Cardiac muscle cell (in vitro differentiated cells and primary cell): ENCODE measurements around the gene ABCA4. TPM values are rescaled to one million over a fixed set of nuclear protein-coding genes. Genes with fewer than 3 reads are reported as not detected.

Source experiments
- DNase-seq, 2 donors: peaks; one replicate each; pipeline versions ENCODE4 v3.0.0 to v3.0.0-alpha.2; 2010 to 2017; ENCODE audit warnings: low read depth in 1 of 2, low spot score in 1 of 2
- H3K27ac ChIP-seq: fragments of 200-600 bp; sonication (generic); 2 replicates; pipeline ENCODE4 v1.5.1; 2016
- H3K27me3 ChIP-seq: fragments of 200-600 bp; sonication (generic); 2 replicates; pipeline ENCODE4 v1.6.0; 2016; ENCODE audit warnings: control low read depth
- H3K36me3 ChIP-seq: fragments of 200-600 bp; sonication (generic); 2 replicates; pipeline ENCODE4 v1.5.1; 2016; ENCODE audit warnings: control low read depth
- H3K4me1 ChIP-seq: fragments of 200-600 bp; sonication (generic); 2 replicates; pipeline ENCODE4 v1.8.1; 2017; ENCODE audit warnings: low read depth, mild to moderate bottlenecking, mixed run types
- H3K4me3 ChIP-seq: fragments of 200-600 bp; sonication (generic); 2 replicates; pipeline ENCODE4 v1.5.1; 2016; ENCODE audit warnings: mild to moderate bottlenecking
- H3K9me3 ChIP-seq: fragments of 200-600 bp; sonication (generic); 2 replicates; pipeline ENCODE4 v1.5.1; 2017; ENCODE audit warnings: low read depth, mild to moderate bottlenecking, control low read depth
- CTCF ChIP-seq: IDR thresholded peaks from 2 replicates; pipeline ENCODE4 v1.5.1; 2012; ENCODE audit warnings: low read depth, mild to moderate bottlenecking, low read length
- polyA plus RNA-seq: library from polyadenylated mRNA; unstranded; fragments of >200 nt; fragmentation: Nextera tagmentation; extraction: Ambion mirVana; gene quantifications from 2 replicates; pipeline ENCODE4 v1.2.1, GENCODE V29; 2016
- total RNA-seq: library from RNA; depleted of rRNA; stranded (reverse); fragments of >200 nt; gene quantifications from 2 replicates; pipeline ENCODE4 v1.2.3, GENCODE V29; 2016

ABCA4 gene
- total and polyA plus RNA-seq, 2 experiments from 2014 or later: 0.15 TPM; not detected in 1

DNA sequence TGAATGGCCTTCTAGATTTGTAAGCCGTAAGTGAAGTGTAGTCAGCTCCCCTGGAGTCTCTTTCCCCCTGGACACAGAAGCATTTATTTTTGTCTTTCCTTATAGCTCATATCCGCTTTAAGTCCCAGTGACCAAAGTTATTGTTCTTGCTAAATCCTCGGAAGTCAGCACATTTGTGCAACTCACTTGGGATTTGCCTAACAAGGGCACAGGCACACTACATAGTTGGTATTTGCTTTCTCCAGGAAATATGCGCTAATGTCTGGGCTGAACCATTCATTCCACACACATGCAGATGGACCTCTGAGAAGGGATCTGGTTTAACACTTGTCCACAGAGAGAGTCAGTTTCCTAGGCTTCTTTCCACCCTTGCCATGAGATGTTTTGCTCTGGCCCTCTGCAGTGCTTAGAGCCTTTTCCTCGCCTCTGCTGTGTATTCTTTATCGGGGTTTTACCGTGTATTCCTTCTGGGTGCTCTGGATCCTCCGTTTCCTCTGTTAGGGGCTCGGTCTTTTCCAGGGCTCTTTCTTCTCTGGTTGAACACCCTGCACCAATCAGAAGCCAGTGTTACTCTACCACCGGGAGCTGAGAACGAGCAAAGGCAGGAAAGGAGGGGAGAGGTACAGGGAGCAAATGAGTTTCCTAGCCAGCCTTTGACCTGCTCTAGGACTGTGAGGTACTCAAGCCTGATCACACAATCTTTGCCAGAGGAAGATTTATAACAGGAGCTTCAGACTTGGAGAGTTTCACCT is 72.4 kb downstream of the ABCA4 start:
- H3K27me3 ChIP-seq: no peaks in the 10 kb centered on the region
- H3K4me3 ChIP-seq: no peak overlapping the region
- no peaks in the 10 kb centered on the region for H3K36me3 ChIP-seq
- no peaks in the 10 kb centered on the region for H3K4me1 ChIP-seq
- no peaks in the 10 kb centered on the region for H3K9me3 ChIP-seq
- H3K27ac ChIP-seq: no peak overlapping the region
- no peak for TF ChIP-seq CTCF
- peak in 1 of 2 donors; percentile 79 for DNase-seq

DNA sequence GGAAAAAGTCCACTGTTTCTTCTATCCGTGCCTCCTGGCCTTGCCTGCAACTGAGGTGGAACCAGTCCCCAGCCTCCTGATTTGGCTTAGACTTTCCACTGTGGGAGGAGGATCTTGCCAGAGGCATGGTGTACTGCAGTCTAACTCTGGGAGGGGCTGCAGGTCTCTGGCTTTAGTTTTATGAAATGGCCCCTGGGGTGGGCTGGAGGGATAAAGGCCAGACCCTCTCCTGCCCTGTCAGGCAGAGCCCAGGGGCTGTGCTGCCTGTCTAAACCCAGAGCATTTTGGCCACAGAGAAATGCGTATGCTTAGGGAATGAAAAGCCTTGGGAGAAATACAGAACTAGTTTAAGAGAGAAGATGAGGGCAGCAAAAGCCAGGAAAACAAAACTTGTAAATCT is 73.0 kb downstream of the ABCA4 start:
- no peak overlapping the region for H3K27ac ChIP-seq

DNA sequence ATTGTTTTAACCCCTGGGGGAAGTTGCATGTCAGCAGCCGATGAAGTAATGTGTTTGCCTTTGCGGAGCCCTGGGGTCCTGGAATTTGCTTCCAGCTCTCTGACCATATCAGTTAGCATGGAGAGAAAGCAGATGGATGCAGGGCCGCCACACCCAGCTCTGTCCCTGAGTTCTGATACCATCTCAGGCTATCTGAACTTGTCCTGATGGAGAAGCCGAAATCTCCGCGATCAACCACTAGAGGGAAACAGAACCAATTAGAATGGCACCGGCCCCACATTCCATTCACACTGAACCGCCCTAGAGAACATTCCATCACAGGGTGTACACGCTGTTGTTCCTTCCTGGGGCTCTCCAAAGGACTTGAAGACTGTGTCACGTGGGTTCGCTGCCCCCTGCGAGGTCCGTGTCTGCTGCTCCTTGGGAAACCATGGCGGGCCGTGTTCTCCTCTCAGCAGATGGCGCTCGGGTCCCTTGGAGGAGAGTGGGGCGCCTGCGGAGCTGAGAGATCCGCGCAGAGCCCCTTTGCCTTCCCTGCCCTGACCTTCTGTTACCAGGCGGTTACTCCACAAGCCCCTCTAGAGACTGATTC is 75.4 kb downstream of the ABCA4 start:
- no peaks in the 10 kb centered on the region for H3K27me3 ChIP-seq
- peak; percentile 75 to 98 for DNase-seq
- no peak overlapping the region for H3K27ac ChIP-seq
- no peaks in the 10 kb centered on the region for H3K36me3 ChIP-seq
- H3K9me3 ChIP-seq: no peaks in the 10 kb centered on the region
- TF ChIP-seq CTCF: peak; percentile 82
- no peak overlapping the region for H3K4me3 ChIP-seq
- H3K4me1 ChIP-seq: no peaks in the 10 kb centered on the region

More for the DNA sequence above, 73.0 kb downstream of the ABCA4 start:
- no peak for DNase-seq
- Histone ChIP-seq H3K4me1 (no peaks in the 10 kb centered on the region), H3K36me3 (no peaks in the 10 kb centered on the region), H3K9me3 (no peaks in the 10 kb centered on the region), H3K4me3 (no peak overlapping the region), H3K27me3 (no peaks in the 10 kb centered on the region)
- no peak for TF ChIP-seq CTCF

DNA sequence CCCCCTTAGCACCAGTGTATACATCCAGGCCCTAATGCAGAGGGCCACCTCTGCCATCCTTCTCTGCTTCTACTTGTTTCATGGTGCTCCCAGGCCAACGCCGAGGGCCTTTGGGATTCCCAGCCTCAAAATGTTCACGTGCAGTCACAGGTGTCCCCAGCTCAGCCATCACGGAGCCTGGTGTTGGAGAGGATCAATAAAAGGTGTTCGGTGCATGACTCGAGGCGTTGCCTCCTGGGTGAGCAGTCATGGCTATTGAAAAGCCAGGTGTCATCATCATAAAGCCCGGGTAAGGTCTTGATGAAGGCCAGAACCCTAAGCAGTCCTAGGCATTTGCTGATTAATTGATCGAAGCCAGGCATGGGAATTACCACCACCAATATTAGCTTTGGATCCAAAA is 76.1 kb downstream of the ABCA4 start:
- Histone ChIP-seq H3K27ac (no peak overlapping the region), H3K27me3 (no peaks in the 10 kb centered on the region), H3K36me3 (no peaks in the 10 kb centered on the region), H3K4me3 (no peak overlapping the region), H3K4me1 (no peaks in the 10 kb centered on the region), H3K9me3 (no peaks in the 10 kb centered on the region)
- TF ChIP-seq CTCF: no peak
- DNase-seq: no peak

DNA sequence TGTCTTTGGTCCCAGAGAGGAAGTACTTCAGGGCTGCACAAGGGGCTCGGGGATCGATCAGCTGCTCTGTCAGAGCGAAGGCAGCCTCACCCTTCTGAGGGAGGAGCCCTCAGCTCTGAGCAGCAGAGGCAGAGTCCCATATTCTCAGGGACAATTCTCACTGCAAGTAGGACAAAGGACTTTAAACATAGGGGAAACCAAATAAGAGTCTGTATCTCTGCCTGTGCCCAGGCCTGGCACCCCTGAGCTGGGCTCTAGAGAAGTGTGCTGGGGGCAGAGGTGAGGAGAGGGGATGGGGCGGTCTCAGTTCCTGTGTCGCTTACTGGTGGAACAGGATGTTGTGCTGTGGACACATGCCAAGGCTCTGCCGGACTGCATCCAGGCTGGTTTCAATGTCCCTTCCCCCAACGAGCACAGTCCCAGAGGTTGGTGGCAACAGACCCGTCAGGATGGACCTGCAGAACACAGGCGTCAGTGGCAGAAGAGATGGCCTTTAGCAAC is 76.6 kb downstream of the ABCA4 start:
- Histone ChIP-seq H3K27me3 (no peaks in the 10 kb centered on the region), H3K4me1 (no peaks in the 10 kb centered on the region), H3K9me3 (no peaks in the 10 kb centered on the region), H3K4me3 (no peak overlapping the region), H3K27ac (no peak overlapping the region), H3K36me3 (no peaks in the 10 kb centered on the region)
- TF ChIP-seq CTCF: no peak
- peak in 1 of 2 donors; percentile 38 for DNase-seq
